IMR-90 (cell line): ENCODE measurements around the gene PI3. TPM values are rescaled to one million over a fixed set of nuclear protein-coding genes. Genes with fewer than 3 reads are reported as not detected.

Experiments
- ATAC-seq: fragments of 200-7000 bp; cut with Tn5 transposase; 2 replicates; pipeline ENCODE4 v1.9.1; 2020; ENCODE audit warnings: low read depth, mild to moderate bottlenecking, moderate library complexity
- BruUV-seq: library from RNA; stranded (reverse); fragments of 400-500 nt; replicated peaks from 2 replicates; lab custom pipeline; 2021; lab: Mats Ljungman, UMichigan
- CTCF ChIA-PET: fragments of 300-600 bp; formaldehyde crosslinking; extraction: SDS; loops from one replicate; lab custom pipeline; 2021; ENCODE audit warnings: antibody characterized with exemption; lab: Yijun Ruan, JAX
- POLR2A ChIA-PET: fragments of 300-600 bp; sonication (Branson Sonifier 250); formaldehyde crosslinking; loops from one replicate; lab custom pipeline; 2022; ENCODE audit warnings: antibody characterized with exemption; ENCODE audit not compliant: unreplicated experiment; lab: Charles Lee
- DNase-seq: peaks from one replicate; pipeline ENCODE4 v3.0.0; 2013
- H2AFZ ChIP-seq: replicated peaks from 2 replicates; pipeline ENCODE3; 2013; ENCODE audit warnings: low read length, mild to moderate bottlenecking; ENCODE audit not compliant: poor library complexity
- H2AK5ac ChIP-seq: 2 replicates; pipeline ENCODE4 v1.6.1; 2013; ENCODE audit warnings: low read depth, low read length, inconsistent platforms
- H2AK9ac ChIP-seq: replicated peaks from 2 replicates; pipeline ENCODE3; 2013; ENCODE audit warnings: mild to moderate bottlenecking, low read depth, low read length, moderate library complexity; ENCODE audit not compliant: poor library complexity
- H2BK120ac ChIP-seq: 2 replicates; pipeline ENCODE4 v1.6.1; 2013; ENCODE audit warnings: low read depth, low read length, inconsistent platforms
- H2BK15ac ChIP-seq: 3 replicates; pipeline ENCODE4 v1.6.1; 2013; ENCODE audit warnings: low read depth, low read length, inconsistent platforms
- H2BK20ac ChIP-seq: 2 replicates; pipeline ENCODE4 v1.6.1; 2013; ENCODE audit warnings: low read depth, mild to moderate bottlenecking, inconsistent platforms, low read length, moderate library complexity
- H2BK5ac ChIP-seq: 2 replicates; pipeline ENCODE4 v1.6.1; 2013; ENCODE audit warnings: mild to moderate bottlenecking, low read depth, low read length, inconsistent platforms; ENCODE audit not compliant: poor library complexity, severe bottlenecking
- H3K14ac ChIP-seq: replicated peaks from 2 replicates; pipeline ENCODE4 v1.6.1; 2013; ENCODE audit warnings: low read depth, low read length, inconsistent platforms
- H3K18ac ChIP-seq: 2 replicates; pipeline ENCODE4 v1.6.1; 2013; ENCODE audit warnings: low read depth, low read length, control low read depth
- H3K23ac ChIP-seq: 2 replicates; pipeline ENCODE4 v1.6.1; 2013; ENCODE audit warnings: low read depth, low read length, inconsistent platforms
- H3K27ac ChIP-seq: 2 replicates; pipeline ENCODE4 v1.5.1; 2013; ENCODE audit warnings: mild to moderate bottlenecking, control low read depth, low read length; ENCODE audit not compliant: insufficient read depth
- H3K27me3 ChIP-seq: 2 replicates; pipeline ENCODE4 v1.6.1; 2013; ENCODE audit warnings: low read length; ENCODE audit not compliant: control insufficient read depth, insufficient read depth
- H3K36me3 ChIP-seq: 2 replicates; pipeline ENCODE4 v1.6.1; 2013; ENCODE audit warnings: low read length, mixed read lengths; ENCODE audit not compliant: control insufficient read depth, insufficient read depth
- H3K4ac ChIP-seq: 2 replicates; pipeline ENCODE4 v1.6.1; 2013; ENCODE audit warnings: low read depth, low read length, inconsistent platforms
- H3K4me1 ChIP-seq: 2 replicates; pipeline ENCODE4 v1.6.1; 2013; ENCODE audit warnings: low read length, mixed read lengths; ENCODE audit not compliant: control insufficient read depth, insufficient read depth
- H3K4me2 ChIP-seq: 2 replicates; pipeline ENCODE4 v1.6.1; 2013; ENCODE audit warnings: low read depth, mild to moderate bottlenecking, control low read depth, low read length, moderate library complexity
- H3K4me3 ChIP-seq: 2 replicates; pipeline ENCODE4 v1.5.1; 2013; ENCODE audit warnings: low read depth, mild to moderate bottlenecking, control low read depth, low read length, moderate library complexity; ENCODE audit not compliant: insufficient read depth
- H3K56ac ChIP-seq: 2 replicates; pipeline ENCODE4 v1.6.1; 2013; ENCODE audit warnings: low read length, inconsistent platforms; ENCODE audit not compliant: insufficient read depth; ENCODE audit errors: extremely low read depth
- H3K79me1 ChIP-seq, 2 experiments: 2 replicates each; pipeline ENCODE4 v1.6.1; 2013; ENCODE audit warnings: low read length in 2 of 2, inconsistent platforms in 1 of 2, low read depth in 1 of 2
- H3K9ac ChIP-seq: 2 replicates; pipeline ENCODE4 v1.6.1; 2013; ENCODE audit warnings: low read depth, low read length, control low read depth
- H3K9me1 ChIP-seq: 2 replicates; pipeline ENCODE4 v1.6.1; 2013; ENCODE audit warnings: low read length, inconsistent platforms; ENCODE audit not compliant: insufficient read depth
- H3K9me3 ChIP-seq: 2 replicates; pipeline ENCODE4 v1.6.1; 2013; ENCODE audit warnings: low read length; ENCODE audit not compliant: control insufficient read depth, insufficient read depth
- H4K20me1 ChIP-seq: 2 replicates; pipeline ENCODE4 v1.6.1; 2013; ENCODE audit warnings: low read length, inconsistent platforms; ENCODE audit not compliant: insufficient read depth
- H4K5ac ChIP-seq: 2 replicates; pipeline ENCODE4 v1.6.1; 2013; ENCODE audit warnings: mild to moderate bottlenecking, low read depth, low read length, control low read depth
- H4K8ac ChIP-seq, 2 experiments: 2 replicates each; pipeline ENCODE4 v1.6.1; 2013; ENCODE audit warnings: low read depth in 2 of 2, low read length in 2 of 2, control low read depth in 1 of 2, inconsistent platforms in 1 of 2
- H4K91ac ChIP-seq: 2 replicates; pipeline ENCODE4 v1.6.1; 2013; ENCODE audit warnings: low read depth, low read length, inconsistent platforms; ENCODE audit not compliant: insufficient read depth
- ELK1 ChIP-seq: fragments of 150-350 bp; IDR thresholded peaks from 2 replicates; pipeline ENCODE4 v1.6.1; 2016; ENCODE audit warnings: low read depth, mild to moderate bottlenecking, low read length, moderate library complexity, borderline replicate concordance
- WGBS, 2 experiments: methylation state at CpG; one replicate each; pipeline versions ENCODE4 v1.1.5 to v1.1.7; 2013; ENCODE audit warnings: missing lambda C conversion rate in 2 of 2; ENCODE audit not compliant: insufficient read length in 1 of 2; ENCODE audit errors: extremely low coverage in 2 of 2; 5-methylcytosine and 5-hydroxymethylcytosine counted together
- dilution Hi-C: fragments of 300-500 bp; cut with HindIII; formaldehyde crosslinking; loops from one replicate; pipeline ENCODE4 v1.14.3; 2018; ENCODE audit warnings: low sequenced_read_pairs; ENCODE audit not compliant: unreplicated experiment
- in situ Hi-C: fragments of 300-500 bp; cut with MboI; formaldehyde crosslinking; loops from 3 replicates; pipeline ENCODE4 v1.14.3; 2019; ENCODE audit warnings: low sequenced_read_pairs, inconsistent platforms, mixed read lengths
- intact Hi-C: fragments of 100-400 bp; cut with micrococcal nuclease; formaldehyde crosslinking; loops from 2 replicates; pipeline ENCODE4 v1.10.0; 2022
- polyA plus RNA-seq, 3 experiments: library from polyadenylated mRNA; depleted of rRNA; stranded (reverse); fragments of >200 nt; gene quantifications; 2 replicates each; pipeline ENCODE4 v1.2.3, GENCODE V29; 2012; ENCODE audit warnings: low replicate concordance in 1 of 3
- total RNA-seq: library from RNA; depleted of rRNA; stranded (reverse); fragments of >200 nt; gene quantifications from 2 replicates; pipeline ENCODE4 v1.2.3, GENCODE V29; 2012

Gene PI3
- total and polyA plus RNA-seq, 2 of the 4 experiments (the other 2 are of a cell fraction), result not detected

GRCh38 chr20:45164906-45165305 lies 9.8 kb upstream of the PI3 start:
- no CpG with 5 or more reads among the region's 1 CpG for WGBS, 2 experiments
- Histone ChIP-seq H2AK9ac (no peak overlapping the region), H4K91ac (no peak overlapping the region), H4K20me1 (no peaks in the 10 kb centered on the region), H2BK20ac (no peak overlapping the region), H3K4me1 (no peaks in the 10 kb centered on the region), H3K36me3 (no peaks in the 10 kb centered on the region), H3K27me3 (no peaks in the 10 kb centered on the region), H4K8ac (no peak overlapping the region), H3K9ac (no peak overlapping the region), H4K5ac (no peak overlapping the region), H2AFZ (no peak overlapping the region), H3K9me3 (no peaks in the 10 kb centered on the region), H3K4me3 (no peak overlapping the region), H3K14ac (no peak overlapping the region), H3K4me2 (no peak overlapping the region), H3K79me1 (no peaks in the 10 kb centered on the region), H3K23ac (no peak overlapping the region), H3K56ac (no peak overlapping the region), H3K9me1 (no peaks in the 10 kb centered on the region), H3K4ac (no peak overlapping the region), H2BK120ac (no peak overlapping the region), H2BK15ac (no peak overlapping the region), H2BK5ac (no peak overlapping the region), H2AK5ac (no peak overlapping the region), H3K18ac (no peak overlapping the region), H3K27ac (no peak overlapping the region)
- no TSS peak for BruUV-seq
- intact Hi-C loops, result no loop called here
- in situ Hi-C loops, result no loop called here
- ATAC-seq (no peak), DNase-seq (no peak)
- POLR2A ChIA-PET, result no interaction called here
- dilution Hi-C loops, result no loop called here
- CTCF ChIA-PET, result no interaction called here
- TF ChIP-seq ELK1, result no peak
